Esophagus muscularis mucosa (tissue), 4 donors: ENCODE results near the gene PCNX3. TPM values are rescaled to one million over a fixed set of nuclear protein-coding genes. Genes with fewer than 3 reads are reported as not detected.

ENCODE experiments used
- DNase-seq: peaks from one replicate; pipeline ENCODE4 v3.0.0-alpha.2; 2017; ENCODE audit errors: extremely low spot score
- H3K27ac ChIP-seq, 4 donors: fragments of 200-600 bp; sonication (generic); replicated peaks in 1 of 4; 1 replicate in 3 of 4; 2 replicates in 1 of 4; pipeline ENCODE4 v1.5.1; 2016 to 2019; ENCODE audit warnings: mild to moderate bottlenecking in 1 of 4
- H3K27me3 ChIP-seq, 4 donors: fragments of 200-600 bp; sonication (generic); one replicate each; pipeline versions ENCODE4 v1.5.1 to v1.6.0; 2016 to 2019
- H3K36me3 ChIP-seq, 4 donors: fragments of 200-600 bp; sonication (generic); one replicate each; pipeline ENCODE4 v1.5.1; 2016 to 2019
- H3K4me1 ChIP-seq, 4 donors: fragments of 200-600 bp; sonication (generic); one replicate each; pipeline ENCODE4 v1.5.1; 2016 to 2019
- H3K4me3 ChIP-seq, 4 donors: fragments of 200-600 bp; sonication (generic); 1 replicate in 2 of 4; 2 replicates in 2 of 4; pipeline ENCODE4 v1.5.1; 2016 to 2019; ENCODE audit warnings: mild to moderate bottlenecking in 4 of 4, moderate library complexity in 1 of 4
- H3K9me3 ChIP-seq, 4 donors: fragments of 200-600 bp; sonication (generic); 1 replicate in 3 of 4; 2 replicates in 1 of 4; pipeline ENCODE4 v1.5.1; 2016 to 2019
- CTCF ChIP-seq, 3 experiments: fragments of 200-600 bp in 2 of 3; fragments of 450-650 bp in 1 of 3; sonication (generic) in 2 of 3; IDR thresholded peaks; one replicate each; pipeline ENCODE4 v1.5.1; 2017 to 2019; ENCODE audit warnings: antibody characterized with exemption in 3 of 3, mild to moderate bottlenecking in 2 of 3, moderate library complexity in 1 of 3
- EP300 ChIP-seq: sonication (generic); formaldehyde crosslinking; IDR thresholded peaks from one replicate; pipeline ENCODE4 v1.6.1; 2017; ENCODE audit warnings: antibody characterized with exemption
- POLR2A ChIP-seq: fragments of 450-650 bp; IDR thresholded peaks from one replicate; pipeline ENCODE4 v1.6.1; 2017; ENCODE audit warnings: antibody characterized with exemption, moderate library complexity, mild to moderate bottlenecking, low read depth
- POLR2AphosphoS5 ChIP-seq, 2 donors: sonication (generic); formaldehyde crosslinking; IDR thresholded peaks; one replicate each; pipeline ENCODE4 v1.6.1; 2017; ENCODE audit warnings: antibody characterized with exemption in 2 of 2
- WGBS: methylation state at CpG from one replicate; pipeline ENCODE4 v1.1.5; 2018; 5-methylcytosine and 5-hydroxymethylcytosine counted together
- intact Hi-C: fragments of 100-400 bp; cut with DNase I; formaldehyde crosslinking; loops from one replicate; pipeline ENCODE4 v1.15.1; 2023
- total RNA-seq, 4 donors: library from RNA; depleted of rRNA; stranded (reverse); fragments of >200 nt; gene quantifications; one replicate each; pipeline versions ENCODE4 v1.1.0 to v1.2.1, GENCODE V29; 2016

PCNX3 gene
- total RNA-seq, 4 donors from 2014 or later: 21.4 to 43.1 (median 27.1) TPM

- H3K4me3 ChIP-seq: no peak overlapping the region
- H3K27me3 ChIP-seq: no peaks in the 10 kb centered on the region
- TF ChIP-seq POLR2A (no peak), POLR2AphosphoS5 (IDR thresholded peaks at IDR 0.05) (peak in 1 of 2 donors; percentile 3)
- intact Hi-C loops: loop anchor here (2.0 to 5.0 kb wide), 2 partner anchors 18 to 51 kb away; no protein-coding TSS in a partner anchor
- peak overlapping the region; percentile 46 to 96 (median 50) for H3K27ac ChIP-seq
- H3K9me3 ChIP-seq: no peaks in the 10 kb centered on the region
- peaks cover 36 to 76% (median 64%) of the 10 kb centered on the region in 4 donors for H3K4me1 ChIP-seq
- DNase-seq: no peak
- peaks cover 26 to 66% (median 57%) of the 10 kb centered on the region in 4 donors for H3K36me3 ChIP-seq
- WGBS: 88% methylated on average over 18 of the region's 22 CpGs
Measured at GRCh38 chr11:65592858-65593517, 22.6 kb upstream of the PCNX3 start.

- no peaks in the 10 kb centered on the region for H3K27me3 ChIP-seq
- TF ChIP-seq POLR2AphosphoS5 (IDR thresholded peaks at IDR 0.05) (peak; percentile 61 to 64), EP300 (no peak), CTCF (IDR thresholded peaks at IDR 0.05) (peak; percentile 63 to 75 (median 74))
- H3K4me3 ChIP-seq: no peak overlapping the region
- 64% methylated on average over 9 of the region's 26 CpGs for WGBS
- peaks cover 26 to 69% (median 65%) of the 10 kb centered on the region in 4 donors for H3K36me3 ChIP-seq
- no peaks in the 10 kb centered on the region for H3K9me3 ChIP-seq
- peak overlapping the region; percentile 21 to 96 (median 49) for H3K27ac ChIP-seq
- DNase-seq: no peak
- peaks cover 29 to 68% (median 56%) of the 10 kb centered on the region in 4 donors for H3K4me1 ChIP-seq
- intact Hi-C loops: loop anchor here (2.0 to 5.0 kb wide), 2 partner anchors 19 to 51 kb away; no protein-coding TSS in a partner anchor
Measured at GRCh38 chr11:65593518-65594414, 21.8 kb upstream of the PCNX3 start.

GRCh38 chr11:65595131-65595530 lies 20.4 kb upstream of the PCNX3 start:
- Histone ChIP-seq H3K27ac (peak overlapping the region in 2 of 4 donors; percentile 9 to 11), H3K4me3 (no peak overlapping the region), H3K4me1 (peaks cover 16 to 54% (median 42%) of the 10 kb centered on the region in 4 donors), H3K9me3 (no peaks in the 10 kb centered on the region), H3K27me3 (no peaks in the 10 kb centered on the region), H3K36me3 (peaks cover 22 to 69% (median 67%) of the 10 kb centered on the region in 4 donors)
- intact Hi-C loops: no loop called here
- DNase-seq: no peak
- WGBS: 80% methylated on average over 3 of the region's 3 CpGs
- no peak for TF ChIP-seq EP300
- TF ChIP-seq POLR2AphosphoS5 (IDR thresholded peaks at IDR 0.05): peak in 1 of 2 donors; percentile 27

- intact Hi-C loops: no loop called here
Measured at GRCh38 chr11:65595543-65596281, 19.9 kb upstream of the PCNX3 start, which contains the start of gene KCNK7. KCNK7 (minus strand) TSS chr11:65595800; CDS start chr11:65595772, 28 bp downstream.

GRCh38 chr11:65596520-65596919 lies 19.1 kb upstream of the PCNX3 start:
- no peak overlapping the region for H3K4me3 ChIP-seq
- intact Hi-C loops: no loop called here
- WGBS: 78% methylated on average over 6 of the region's 6 CpGs
- peaks cover 13 to 67% (median 62%) of the 10 kb centered on the region in 4 donors for H3K36me3 ChIP-seq
- H3K9me3 ChIP-seq: no peaks in the 10 kb centered on the region
- H3K4me1 ChIP-seq: peaks cover 16 to 46% (median 38%) of the 10 kb centered on the region in 4 donors
- DNase-seq: no peak
- H3K27me3 ChIP-seq: no peaks in the 10 kb centered on the region
- TF ChIP-seq POLR2AphosphoS5 (IDR thresholded peaks at IDR 0.05) (no peak), CTCF (IDR thresholded peaks at IDR 0.05) (no peak), POLR2A (no peak), EP300 (no peak)
- no peak overlapping the region for H3K27ac ChIP-seq

More at GRCh38 chr11:65595543-65596281, 19.9 kb upstream of the PCNX3 start, which contains the start of gene KCNK7:
- 84% methylated on average over 5 of the region's 12 CpGs for WGBS
- Histone ChIP-seq H3K27ac (peak within 1 kb of the TSS in 3 of 4 donors; percentile 11 to 52 (median 13)), H3K27me3 (no peaks in the 10 kb centered on the region), H3K4me1 (peaks cover 16 to 48% (median 39%) of the 10 kb centered on the region in 4 donors), H3K36me3 (peaks cover 17 to 69% (median 66%) of the 10 kb centered on the region in 4 donors), H3K9me3 (no peaks in the 10 kb centered on the region), H3K4me3 (no peak within 1 kb of the TSS)
- DNase-seq: no peak
- no peak for TF ChIP-seq EP300
